Right lobe of liver (tissue), 4 donors: ENCODE results near the gene EXOC1L.

Experiments
- CTCF ChIP-seq, 4 donors: fragments of 200-600 bp in 3 of 4; fragments of 450-650 bp in 1 of 4; IDR thresholded peaks; one replicate each; pipeline versions ENCODE4 v1.5.1 to v1.8.0; 2016 to 2022; ENCODE audit warnings: antibody characterized with exemption in 4 of 4, mild to moderate bottlenecking in 2 of 4
- POLR2A ChIP-seq: fragments of 450-650 bp; IDR thresholded peaks from one replicate; pipeline ENCODE4 v1.6.1; 2017; ENCODE audit warnings: antibody characterized with exemption, mild to moderate bottlenecking
- donor health status: DM: no; HTN: no; CAD: no.
- donor health status: DM: no; HTN: no; CAD: no.
- donor health status: DM: no; HTN: yes; CAD: no.

- TF ChIP-seq CTCF (IDR thresholded peaks at IDR 0.05) (no peak), POLR2A (no peak)
These were observed 36.0 kb upstream of the EXOC1L start for GRCh38 chr4:55783584-55783983.
